ENCODE results near the gene PYDC1.

DNA sequence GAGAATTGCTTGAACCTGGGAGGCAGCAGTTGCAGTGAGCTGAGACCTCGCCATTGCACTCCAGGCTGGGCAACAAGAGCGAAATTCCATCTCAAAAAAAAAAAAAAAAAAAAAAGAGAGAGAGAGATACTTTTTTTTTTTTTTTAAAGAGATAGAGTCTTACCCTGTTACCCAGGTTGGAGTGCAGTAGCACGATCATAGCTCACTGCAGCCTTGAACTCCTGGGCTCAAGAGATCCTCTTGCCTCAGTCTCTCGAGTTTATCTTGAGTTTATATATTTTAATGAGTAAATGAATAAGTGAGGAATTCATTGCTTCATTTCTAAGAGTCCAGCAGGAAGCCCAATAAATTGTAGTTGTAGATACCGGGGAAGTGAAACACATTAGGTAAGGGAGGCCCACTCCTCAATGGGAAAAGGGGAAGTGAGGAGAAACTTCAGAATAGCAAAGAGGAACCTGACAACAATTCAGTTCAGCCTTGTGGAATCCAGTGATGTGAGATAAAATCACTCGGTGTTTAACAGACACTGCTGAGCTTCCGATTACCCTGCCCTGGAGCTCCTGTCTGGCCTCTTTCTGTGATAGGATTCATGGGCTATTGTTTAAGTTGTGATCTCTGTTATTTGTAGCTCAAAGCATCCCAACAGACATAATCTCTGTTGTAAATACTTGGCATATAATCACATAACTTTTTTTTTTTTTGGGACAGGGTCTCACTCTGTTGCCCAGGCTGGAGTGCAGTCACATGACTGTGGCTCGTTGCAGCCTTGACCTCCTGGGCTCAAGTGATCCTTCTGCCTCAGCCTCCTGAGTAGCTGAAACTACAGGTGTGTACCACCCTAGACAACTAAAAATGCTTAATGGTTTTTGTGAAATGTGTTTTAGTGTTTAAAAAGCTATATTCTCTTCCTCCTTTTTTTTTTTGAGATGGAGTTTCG is 27.1 kb upstream of the PYDC1 start:
- no peak for TF ChIP-seq POLR2A (IDR thresholded peaks at IDR 0.05)
- TF ChIP-seq, protein P1, sequence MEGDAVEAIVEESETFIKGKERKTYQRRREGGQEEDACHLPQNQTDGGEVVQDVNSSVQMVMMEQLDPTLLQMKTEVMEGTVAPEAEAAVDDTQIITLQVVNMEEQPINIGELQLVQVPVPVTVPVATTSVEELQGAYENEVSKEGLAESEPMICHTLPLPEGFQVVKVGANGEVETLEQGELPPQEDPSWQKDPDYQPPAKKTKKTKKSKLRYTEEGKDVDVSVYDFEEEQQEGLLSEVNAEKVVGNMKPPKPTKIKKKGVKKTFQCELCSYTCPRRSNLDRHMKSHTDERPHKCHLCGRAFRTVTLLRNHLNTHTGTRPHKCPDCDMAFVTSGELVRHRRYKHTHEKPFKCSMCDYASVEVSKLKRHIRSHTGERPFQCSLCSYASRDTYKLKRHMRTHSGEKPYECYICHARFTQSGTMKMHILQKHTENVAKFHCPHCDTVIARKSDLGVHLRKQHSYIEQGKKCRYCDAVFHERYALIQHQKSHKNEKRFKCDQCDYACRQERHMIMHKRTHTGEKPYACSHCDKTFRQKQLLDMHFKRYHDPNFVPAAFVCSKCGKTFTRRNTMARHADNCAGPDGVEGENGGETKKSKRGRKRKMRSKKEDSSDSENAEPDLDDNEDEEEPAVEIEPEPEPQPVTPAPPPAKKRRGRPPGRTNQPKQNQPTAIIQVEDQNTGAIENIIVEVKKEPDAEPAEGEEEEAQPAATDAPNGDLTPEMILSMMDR (IDR thresholded peaks at IDR 0.05) = no peak
